NCI-H2171 treated with DMSO at 0.1 percent for 48 hours (cell line): ENCODE results near the gene COL6A6.
"Not testable (repeated sequence)": the region's sequence is repeated elsewhere in the genome, so short reads cannot be mapped to it uniquely, and the experiment has no call there.

ENCODE experiments used
- DNase-seq: peaks from one replicate; lab custom pipeline; 2025; lab: John Stamatoyannopoulos, UW

The COL6A6 gene

GRCh38 chr3:130537673-130538304 is 20.8 kb downstream of the COL6A6 start:
- DNase-seq: no peak

- DNase-seq: peak; percentile 13
Measured at GRCh38 chr3:130539005-130539404, 22.0 kb downstream of the COL6A6 start.

- no peak for DNase-seq
Measured at GRCh38 chr3:130543322-130543721, 26.3 kb downstream of the COL6A6 start.

GRCh38 chr3:130546920-130547679 is 30.1 kb downstream of the COL6A6 start:
- DNase-seq: no peak

GRCh38 chr3:130547680-130548065 is 30.7 kb downstream of the COL6A6 start:
- DNase-seq: not testable (repeated sequence)

DNA sequence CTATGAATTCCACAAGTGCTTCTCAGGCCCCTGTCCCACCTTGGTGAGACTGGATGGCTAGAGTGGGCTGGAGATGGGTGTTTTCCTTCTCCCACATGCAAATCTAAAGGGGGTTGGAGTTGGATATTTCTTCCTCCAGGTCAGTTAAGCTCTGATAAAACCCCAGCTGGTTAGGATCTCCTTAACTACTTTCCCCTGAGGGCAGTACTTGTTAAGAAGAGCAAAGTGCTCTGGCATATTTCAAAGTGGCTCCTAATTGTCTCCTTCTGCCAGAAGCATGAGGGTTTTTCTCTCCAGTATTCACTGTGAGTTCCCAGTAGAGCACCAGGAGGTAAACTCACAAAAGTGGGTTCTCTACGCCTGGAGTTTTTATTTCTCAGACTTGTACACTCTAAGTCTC is 31.4 kb downstream of the COL6A6 start:
- DNase-seq: no peak

DNA sequence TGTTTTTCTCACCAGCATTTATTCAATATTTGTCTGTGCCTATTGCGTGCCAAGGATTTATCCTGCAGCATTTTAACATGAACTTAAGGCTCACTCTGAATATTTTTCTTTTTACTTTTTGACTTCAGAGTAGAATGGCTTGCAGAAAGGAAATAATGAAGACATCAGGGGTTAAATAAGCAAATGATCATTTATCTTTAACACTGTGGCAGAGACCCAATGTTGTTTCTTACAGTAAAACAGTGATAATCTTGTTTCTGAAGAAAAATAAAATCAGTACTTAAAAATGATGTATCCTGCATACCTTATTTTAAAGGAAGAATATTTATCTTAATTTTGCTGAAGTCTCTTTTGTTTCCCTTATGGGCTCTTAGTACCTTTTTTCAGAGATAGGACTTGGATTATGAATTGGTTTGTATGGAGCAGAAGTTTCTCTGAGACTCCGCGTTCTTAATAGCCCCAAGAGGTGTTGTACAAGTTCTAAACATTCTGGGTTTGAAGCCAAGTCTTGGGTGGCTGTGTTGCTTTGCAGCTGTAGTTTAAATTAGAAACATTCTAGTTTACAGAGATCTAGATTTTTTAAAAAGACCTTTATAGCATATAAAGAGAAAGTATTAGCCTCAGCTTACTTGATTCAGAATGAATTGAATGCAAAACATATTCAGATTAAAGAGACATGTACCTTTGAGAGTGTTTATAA is 40.5 kb downstream of the COL6A6 start:
- DNase-seq: no peak

DNA sequence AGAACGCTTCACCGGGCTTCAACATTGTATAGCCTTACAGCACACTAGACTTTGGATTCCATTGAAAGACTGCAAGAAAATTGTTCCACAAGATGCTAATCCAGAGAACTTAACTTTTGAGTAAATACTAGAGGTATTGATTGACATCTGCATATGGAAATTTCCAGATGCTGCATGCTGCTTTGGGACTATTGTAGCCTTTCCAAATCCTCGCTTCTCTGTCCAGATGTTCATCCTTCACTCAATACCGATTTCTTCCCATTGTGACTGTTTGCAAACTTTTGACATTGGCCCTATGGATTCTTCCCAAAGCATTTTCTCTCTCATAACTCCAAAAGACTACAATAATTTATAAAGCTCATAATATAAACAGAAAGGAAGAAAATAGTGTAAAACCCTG is 41.4 kb downstream of the COL6A6 start:
- no peak for DNase-seq

GRCh38 chr3:130565224-130565623 is 48.2 kb downstream of the COL6A6 start:
- DNase-seq: no peak
